Colonic mucosa (tissue), 4 donors: ENCODE measurements around the gene MICU2. TPM values are rescaled to one million over a fixed set of nuclear protein-coding genes. Genes with fewer than 3 reads are reported as not detected.

ENCODE experiments used
- DNase-seq: peaks from one replicate; pipeline ENCODE4 v3.0.0-alpha.2; 2020
- H3K27ac ChIP-seq: fragments of 200-600 bp; one replicate; pipeline ENCODE4 v1.8.0; 2021
- H3K27me3 ChIP-seq: fragments of 200-600 bp; one replicate; pipeline ENCODE4 v1.8.0; 2021
- H3K36me3 ChIP-seq: fragments of 200-600 bp; one replicate; pipeline ENCODE4 v1.8.0; 2021
- H3K4me1 ChIP-seq: fragments of 200-600 bp; one replicate; pipeline ENCODE4 v1.8.0; 2021; ENCODE audit warnings: mild to moderate bottlenecking
- H3K4me3 ChIP-seq: fragments of 200-600 bp; one replicate; pipeline ENCODE4 v1.8.0; 2021
- H3K9ac ChIP-seq, 2 donors: one replicate each; pipeline ENCODE4 v1.7.0; 2013; ENCODE audit warnings: control low read depth in 2 of 2, low read depth in 2 of 2, low read length in 2 of 2
- H3K9me3 ChIP-seq: fragments of 200-600 bp; one replicate; pipeline ENCODE4 v1.8.0; 2021
- intact Hi-C: fragments of 100-400 bp; cut with DNase I; formaldehyde crosslinking; loops from one replicate; pipeline ENCODE4 v1.14.1; 2022
- total RNA-seq, 2 donors: library from RNA; stranded (reverse); fragmentation: NEBNext Ultra II Directional in 1 of 2; extraction: Animal tissue kit (Norgen Biotek cat#: 25700) in 1 of 2; gene quantifications; one replicate each; pipeline ENCODE4 v1.2.1, GENCODE V29; 2021
- TF ChIP-seq, protein P1 (sequence below): fragments of 200-600 bp; IDR thresholded peaks from one replicate; pipeline ENCODE4 v1.8.0; 2022; ENCODE audit warnings: antibody characterized with exemption, mild to moderate bottlenecking
- donor health status: healthy.
- donor health status: DM: no; HTN: no; CAD: no.
- donor health status: DM: no; HTN: no; CAD: no.

Gene MICU2
- total RNA-seq, 2 donors from 2014 or later: 32.3 to 54.6 TPM

DNA sequence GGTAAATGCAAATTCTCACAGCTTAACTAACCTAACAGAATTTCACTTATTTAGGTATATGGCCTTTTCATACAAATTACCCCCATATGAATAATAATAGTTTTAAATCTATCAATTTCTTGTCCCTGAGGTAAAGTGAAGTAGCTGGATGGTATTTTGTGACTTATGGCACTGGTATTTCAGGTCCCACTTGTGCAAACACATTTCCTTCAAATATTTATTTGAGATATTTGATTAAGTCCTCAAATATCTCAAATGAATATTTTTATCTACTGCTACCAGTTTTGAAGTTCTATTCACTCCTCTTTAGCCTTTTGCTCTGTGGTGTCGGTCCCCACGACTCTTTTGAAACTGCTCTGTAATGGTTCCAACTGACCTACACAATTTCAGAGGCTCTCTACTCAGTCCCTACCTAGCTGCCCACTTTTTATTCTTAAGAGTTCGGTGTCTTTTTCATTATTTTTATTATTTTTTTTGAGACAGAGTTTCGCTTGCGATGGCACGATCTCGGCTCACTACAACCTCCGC, 85.3 kb downstream of the MICU2 start:
- no peak overlapping the region for H3K4me3 ChIP-seq
- H3K36me3 ChIP-seq: no peaks in the 10 kb centered on the region
- no peaks in the 10 kb centered on the region for H3K4me1 ChIP-seq
- intact Hi-C loops: no loop called here
- H3K9me3 ChIP-seq: no peaks in the 10 kb centered on the region
- TF ChIP-seq, protein P1, sequence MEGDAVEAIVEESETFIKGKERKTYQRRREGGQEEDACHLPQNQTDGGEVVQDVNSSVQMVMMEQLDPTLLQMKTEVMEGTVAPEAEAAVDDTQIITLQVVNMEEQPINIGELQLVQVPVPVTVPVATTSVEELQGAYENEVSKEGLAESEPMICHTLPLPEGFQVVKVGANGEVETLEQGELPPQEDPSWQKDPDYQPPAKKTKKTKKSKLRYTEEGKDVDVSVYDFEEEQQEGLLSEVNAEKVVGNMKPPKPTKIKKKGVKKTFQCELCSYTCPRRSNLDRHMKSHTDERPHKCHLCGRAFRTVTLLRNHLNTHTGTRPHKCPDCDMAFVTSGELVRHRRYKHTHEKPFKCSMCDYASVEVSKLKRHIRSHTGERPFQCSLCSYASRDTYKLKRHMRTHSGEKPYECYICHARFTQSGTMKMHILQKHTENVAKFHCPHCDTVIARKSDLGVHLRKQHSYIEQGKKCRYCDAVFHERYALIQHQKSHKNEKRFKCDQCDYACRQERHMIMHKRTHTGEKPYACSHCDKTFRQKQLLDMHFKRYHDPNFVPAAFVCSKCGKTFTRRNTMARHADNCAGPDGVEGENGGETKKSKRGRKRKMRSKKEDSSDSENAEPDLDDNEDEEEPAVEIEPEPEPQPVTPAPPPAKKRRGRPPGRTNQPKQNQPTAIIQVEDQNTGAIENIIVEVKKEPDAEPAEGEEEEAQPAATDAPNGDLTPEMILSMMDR: no peak
- H3K27ac ChIP-seq: no peak overlapping the region
- H3K27me3 ChIP-seq: no peaks in the 10 kb centered on the region
- DNase-seq: no peak
- no peak overlapping the region for H3K9ac ChIP-seq

DNA sequence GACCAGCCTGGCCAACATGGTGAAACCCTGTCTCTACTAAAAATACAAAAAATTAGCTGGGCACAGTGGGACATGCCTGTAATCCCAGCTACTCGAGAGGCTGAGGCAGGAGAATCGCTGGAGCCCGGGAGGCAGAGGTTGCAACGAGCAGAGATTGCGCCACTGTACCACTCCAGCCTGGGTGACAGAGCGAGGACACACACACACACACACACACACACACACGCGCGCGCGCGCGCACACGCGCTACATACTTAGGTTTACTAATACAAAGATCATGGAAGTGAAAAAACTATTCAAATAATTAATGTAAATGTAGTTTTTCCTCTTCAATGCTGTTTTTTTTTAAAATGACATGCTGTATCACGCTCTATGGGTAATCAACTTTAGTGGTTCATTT, 86.4 kb downstream of the MICU2 start:
- H3K9ac ChIP-seq: no peak overlapping the region
- H3K9me3 ChIP-seq: no peaks in the 10 kb centered on the region
- H3K27me3 ChIP-seq: no peaks in the 10 kb centered on the region
- H3K4me3 ChIP-seq: no peak overlapping the region
- TF ChIP-seq, protein P1: no peak
- intact Hi-C loops: no loop called here
- DNase-seq: no peak
- no peaks in the 10 kb centered on the region for H3K36me3 ChIP-seq
- no peaks in the 10 kb centered on the region for H3K4me1 ChIP-seq
- no peak overlapping the region for H3K27ac ChIP-seq

DNA sequence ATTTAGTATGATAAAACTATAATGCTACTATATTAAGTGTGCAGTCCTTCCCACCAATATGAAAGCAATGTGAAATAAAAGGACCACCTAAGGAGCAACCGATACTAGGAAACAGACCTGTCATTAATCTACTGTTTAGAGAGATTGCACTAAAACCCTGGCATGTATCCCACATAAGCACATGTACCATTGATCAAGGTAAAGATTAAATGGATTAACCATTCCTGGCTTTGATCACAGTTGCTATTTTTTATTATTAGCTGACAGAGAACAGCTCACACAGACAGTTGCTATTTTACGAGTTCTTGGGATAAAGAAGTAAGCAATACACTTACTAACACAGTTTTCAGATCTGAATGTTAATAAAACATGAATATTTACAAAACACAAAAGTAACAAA, 87.2 kb downstream of the MICU2 start:
- no peak overlapping the region for H3K4me3 ChIP-seq
- H3K36me3 ChIP-seq: no peaks in the 10 kb centered on the region
- H3K27ac ChIP-seq: no peak overlapping the region
- TF ChIP-seq, protein P1: no peak
- H3K4me1 ChIP-seq: no peaks in the 10 kb centered on the region
- no peaks in the 10 kb centered on the region for H3K27me3 ChIP-seq
- intact Hi-C loops: no loop called here
- no peaks in the 10 kb centered on the region for H3K9me3 ChIP-seq
- no peak for DNase-seq
- H3K9ac ChIP-seq: no peak overlapping the region

DNA sequence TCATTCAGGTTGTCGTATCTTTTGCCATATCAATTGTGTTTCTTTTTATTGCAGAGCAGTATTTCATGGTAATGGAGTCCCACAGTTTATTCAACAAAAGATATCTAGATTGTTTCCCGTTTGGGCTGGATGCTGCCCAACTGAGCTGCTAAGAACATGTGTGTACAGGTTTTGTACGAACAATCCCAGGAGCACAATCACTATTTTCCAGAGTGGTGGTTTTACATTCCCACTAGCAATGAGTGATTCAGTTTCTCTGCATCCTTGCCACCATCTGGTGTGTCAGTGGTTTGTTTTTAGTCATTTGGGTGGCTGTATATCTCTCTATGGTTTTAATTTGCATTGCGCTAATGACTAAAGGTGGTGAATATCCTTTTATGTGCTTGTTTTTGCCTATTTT, 92.1 kb downstream of the MICU2 start:
- Histone ChIP-seq H3K4me1 (no peaks in the 10 kb centered on the region), H3K27ac (no peak overlapping the region), H3K27me3 (no peaks in the 10 kb centered on the region), H3K4me3 (no peak overlapping the region), H3K9ac (no peak overlapping the region), H3K9me3 (no peaks in the 10 kb centered on the region), H3K36me3 (no peaks in the 10 kb centered on the region)
- intact Hi-C loops: no loop called here
- no peak for DNase-seq
- TF ChIP-seq, protein P1: no peak

DNA sequence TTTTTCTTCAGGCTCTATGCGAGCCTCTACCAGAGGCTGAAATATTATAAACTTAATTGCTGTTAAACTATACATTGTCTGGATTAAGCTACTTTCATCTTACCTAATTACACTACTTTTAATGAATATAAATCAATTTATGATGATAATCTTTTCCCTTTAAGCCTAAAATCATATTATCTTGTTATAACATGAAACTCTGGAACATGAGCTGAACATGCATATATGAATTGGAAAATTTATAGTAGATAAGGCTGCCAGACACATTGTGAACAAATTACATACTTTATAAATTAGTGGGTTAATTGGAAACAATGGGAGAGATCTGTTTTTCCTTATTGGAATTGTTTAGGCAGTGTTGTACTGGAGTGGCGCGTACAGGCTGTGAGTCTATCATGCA, 99.6 kb downstream of the MICU2 start:
- H3K9ac ChIP-seq: no peak overlapping the region
- TF ChIP-seq, protein P1: no peak
- H3K27me3 ChIP-seq: no peaks in the 10 kb centered on the region
- intact Hi-C loops: no loop called here
- DNase-seq: no peak
- H3K27ac ChIP-seq: no peak overlapping the region
- no peak overlapping the region for H3K4me3 ChIP-seq
- H3K9me3 ChIP-seq: no peaks in the 10 kb centered on the region
- H3K36me3 ChIP-seq: no peaks in the 10 kb centered on the region
- H3K4me1 ChIP-seq: no peaks in the 10 kb centered on the region
